GM19035 (cell line): Measurements from ENCODE around the gene ARSD.
"Not testable (repeated sequence)": the region's sequence is repeated elsewhere in the genome, so short reads cannot be mapped to it uniquely, and the experiment has no call there.

Experiments
- ATAC-seq: cut with Tn5 transposase; IDR thresholded peaks from one replicate; pipeline ENCODE4 v1.9.1; 2021; ENCODE audit not compliant: unreplicated experiment

Gene ARSD

DNA sequence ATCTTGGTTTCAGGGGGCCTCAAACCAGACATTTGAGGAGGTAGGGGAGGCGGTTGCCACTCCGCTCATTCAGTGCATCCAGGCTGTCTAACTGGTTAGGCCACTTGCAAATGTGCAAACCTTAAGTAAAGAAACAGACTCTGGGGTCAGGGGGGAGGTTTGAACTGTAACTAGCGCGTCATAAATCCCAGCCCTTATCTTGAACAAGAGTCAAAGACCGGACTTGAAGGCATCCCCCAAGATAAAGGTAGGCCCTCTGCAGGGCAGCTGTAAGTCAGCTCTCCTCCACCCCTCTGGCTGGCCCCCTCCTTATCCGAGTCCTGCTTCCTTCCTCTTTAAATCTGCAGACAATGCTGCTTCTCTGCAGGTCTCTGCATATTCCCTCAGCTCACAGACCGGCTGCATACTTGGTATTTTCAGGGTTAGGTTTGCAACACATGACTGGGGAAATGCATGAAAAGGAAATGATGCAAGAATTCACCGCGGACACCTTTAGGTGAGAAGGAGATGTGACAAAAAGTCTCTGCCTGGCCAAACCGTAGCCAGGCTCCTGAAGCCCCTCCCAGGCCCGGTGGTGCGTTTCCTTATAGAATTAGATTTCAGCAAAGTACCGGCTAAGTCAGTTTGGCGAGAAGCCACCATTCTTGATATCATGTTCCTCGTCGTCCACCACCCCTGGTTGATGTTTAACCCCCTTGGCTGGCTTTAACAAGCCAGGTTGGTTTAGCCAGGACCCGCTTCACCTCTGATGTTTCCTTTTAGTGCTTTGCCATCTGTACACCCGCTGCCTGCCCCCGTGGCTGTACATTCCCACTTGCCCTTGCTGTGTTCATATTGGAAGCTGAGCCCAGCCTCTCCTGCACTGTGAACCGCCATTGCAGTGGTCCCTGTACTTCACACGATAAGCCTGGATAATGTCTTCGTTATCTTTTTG, 31.2 kb downstream of the ARSD start:
- not testable (repeated sequence) for ATAC-seq

DNA sequence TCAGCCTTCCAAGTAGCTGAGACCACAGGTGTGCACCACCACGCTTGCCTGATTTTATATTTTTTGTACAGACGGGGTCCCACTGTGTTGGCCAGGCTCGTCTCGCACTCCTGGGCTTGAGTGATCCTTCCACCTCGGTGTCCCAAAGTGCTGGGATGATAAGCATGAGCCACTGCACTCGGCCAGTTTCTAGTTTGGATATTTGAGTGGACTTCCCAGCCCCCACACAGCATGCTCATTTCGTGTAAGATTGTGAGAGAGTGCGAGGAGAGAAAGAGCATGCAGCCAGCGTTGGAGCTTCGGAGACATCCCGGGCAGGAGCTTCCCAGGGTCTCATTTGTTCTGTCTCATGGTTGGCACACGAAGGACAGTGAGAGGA, 31.8 kb downstream of the ARSD start:
- no peak for ATAC-seq

DNA sequence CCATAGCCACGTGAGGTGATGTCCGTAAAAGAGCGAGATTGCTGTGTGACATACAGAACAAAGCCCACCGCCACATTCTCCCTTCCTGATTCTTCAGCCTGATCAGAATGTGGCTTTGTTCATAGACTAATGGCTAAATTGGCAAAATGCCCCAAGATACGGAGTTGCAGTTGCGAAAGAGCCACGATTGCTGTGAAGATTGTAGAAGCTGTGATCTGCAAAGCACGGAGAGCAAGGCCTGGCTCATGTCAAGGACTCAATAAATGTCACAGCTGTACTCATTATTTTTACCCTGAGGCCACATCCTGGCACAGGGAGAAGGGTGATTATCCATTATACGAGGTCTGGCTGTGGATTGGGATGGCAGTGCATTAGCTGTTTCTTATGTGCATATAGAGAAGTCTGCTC, 34.2 kb downstream of the ARSD start:
- ATAC-seq = no peak

DNA sequence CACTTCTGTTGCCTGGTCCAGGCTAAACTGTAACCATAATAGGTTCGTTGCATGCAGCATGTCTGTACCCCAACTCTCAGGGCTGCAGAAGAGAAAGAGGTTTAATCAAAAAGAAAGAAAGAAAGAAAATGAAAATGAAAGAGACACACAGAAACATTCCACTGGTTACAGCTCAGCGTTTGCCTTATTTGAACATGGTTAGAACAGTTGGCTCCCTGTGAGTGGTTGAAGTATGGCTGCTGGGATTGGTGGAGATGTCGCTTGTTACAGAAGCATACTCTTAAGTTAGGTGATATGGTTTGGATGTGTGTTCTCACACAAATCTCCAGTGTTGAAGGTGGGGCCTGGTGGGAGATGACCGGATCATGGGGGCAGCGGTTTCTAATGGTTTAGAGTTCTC, 36.3 kb downstream of the ARSD start:
- no peak for ATAC-seq

DNA sequence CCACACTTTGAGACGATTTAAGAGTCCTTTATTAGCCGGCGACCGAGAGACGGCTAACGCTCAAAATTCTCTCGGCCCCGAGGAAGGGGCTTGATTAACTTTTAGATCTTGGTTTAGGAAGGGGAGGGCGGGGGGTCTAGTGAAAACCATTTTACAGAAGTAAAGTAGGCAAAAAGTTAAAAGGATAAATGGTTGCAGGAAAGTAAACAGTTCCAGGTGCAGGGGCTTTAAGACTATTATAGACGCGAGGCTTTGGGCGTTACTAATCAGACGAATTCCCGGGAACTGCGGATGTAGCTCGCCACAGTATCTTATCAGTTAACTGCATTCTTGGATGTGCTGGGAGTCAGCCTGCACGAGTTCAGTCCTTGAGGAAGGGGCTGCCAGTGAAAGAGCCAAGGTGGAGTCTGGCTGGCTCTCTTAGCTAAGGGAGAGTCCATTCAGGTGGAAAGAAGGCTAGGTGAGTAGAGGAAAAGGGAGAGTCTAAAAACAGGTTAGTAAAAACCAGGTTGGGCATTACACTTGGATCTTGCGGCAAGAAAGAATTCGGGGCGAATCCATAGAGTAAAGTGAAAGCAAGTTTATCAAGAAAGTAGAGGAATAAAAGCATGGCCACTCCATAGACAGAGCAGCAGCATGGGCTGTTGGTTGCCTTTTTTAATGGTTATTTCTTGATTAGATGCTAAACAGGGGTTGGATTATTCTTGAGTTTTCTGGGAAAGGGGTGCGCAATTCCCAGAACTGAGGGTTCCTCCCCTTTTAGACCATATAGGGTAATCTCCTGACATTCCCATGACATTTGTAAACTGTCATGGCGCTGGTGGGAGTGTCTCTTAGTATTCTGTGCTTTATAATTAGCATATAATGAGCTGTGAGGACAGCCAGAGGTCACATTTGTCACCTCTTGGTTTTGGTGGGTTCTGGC, 38.3 kb downstream of the ARSD start:
- ATAC-seq = not testable (repeated sequence)

DNA sequence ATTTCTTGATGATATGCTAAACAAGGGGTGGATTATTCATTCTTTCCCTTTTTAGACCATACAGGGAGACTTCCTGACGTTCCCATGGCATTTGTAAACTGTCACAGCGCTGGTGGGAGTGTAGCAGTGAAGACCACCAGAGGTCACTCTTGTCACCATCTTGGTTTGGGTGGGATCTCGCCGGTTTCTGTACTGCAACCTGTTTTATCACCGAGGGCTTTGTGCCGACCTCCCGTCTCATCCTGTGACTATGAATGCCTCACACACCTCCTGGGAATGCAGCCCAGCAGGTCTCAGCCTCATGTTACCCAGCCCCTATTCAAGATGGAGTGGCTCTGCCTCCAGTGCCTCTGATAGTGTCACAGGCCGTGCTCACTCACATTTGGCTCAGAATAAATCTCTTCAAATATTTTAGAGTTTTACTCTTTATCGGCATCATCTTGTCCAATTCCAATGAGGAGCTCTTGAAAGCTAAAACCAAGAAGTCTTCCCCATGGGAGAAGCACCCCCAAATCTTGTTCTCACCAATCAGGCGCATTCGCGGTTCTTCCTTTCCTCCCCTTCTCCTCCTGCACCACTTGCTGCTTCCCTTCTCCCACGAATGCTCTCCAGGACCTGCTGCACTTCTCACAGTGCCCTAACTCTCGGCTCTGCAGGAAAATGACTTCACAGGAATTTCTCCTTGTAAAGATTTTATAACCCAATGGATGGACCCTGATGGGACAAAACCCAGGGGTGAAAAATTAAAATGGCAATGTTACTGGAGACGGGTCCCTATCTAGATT, 39.2 kb downstream of the ARSD start:
- not testable (repeated sequence) for ATAC-seq

DNA sequence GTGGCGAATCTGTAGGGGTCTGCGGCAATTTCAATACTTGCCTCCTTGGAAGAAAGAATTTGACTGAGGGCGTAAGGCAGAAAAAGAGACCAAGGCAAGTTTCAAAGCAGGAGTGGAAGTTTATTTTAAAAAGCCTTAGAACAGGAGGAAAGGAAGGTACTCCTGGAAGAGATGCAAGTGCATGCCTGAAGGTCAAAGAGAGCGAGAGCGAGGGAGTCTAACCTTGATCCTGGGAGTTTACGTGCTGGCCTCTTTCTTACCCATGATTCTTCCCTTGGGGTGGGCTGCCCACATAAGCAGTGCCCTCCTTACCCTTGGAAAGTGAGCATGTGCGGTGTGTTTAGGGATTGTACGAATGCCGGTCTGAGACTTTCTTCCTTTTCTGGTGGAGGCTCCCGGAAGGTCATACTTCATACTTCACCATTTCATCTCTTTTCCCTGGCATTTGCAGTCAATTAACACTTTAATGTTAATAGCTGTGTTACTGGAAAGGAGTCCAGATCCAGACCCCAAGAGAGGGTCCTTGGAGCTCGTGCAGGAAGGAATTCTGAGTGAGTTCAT, 40.0 kb downstream of the ARSD start:
- ATAC-seq = no peak

DNA sequence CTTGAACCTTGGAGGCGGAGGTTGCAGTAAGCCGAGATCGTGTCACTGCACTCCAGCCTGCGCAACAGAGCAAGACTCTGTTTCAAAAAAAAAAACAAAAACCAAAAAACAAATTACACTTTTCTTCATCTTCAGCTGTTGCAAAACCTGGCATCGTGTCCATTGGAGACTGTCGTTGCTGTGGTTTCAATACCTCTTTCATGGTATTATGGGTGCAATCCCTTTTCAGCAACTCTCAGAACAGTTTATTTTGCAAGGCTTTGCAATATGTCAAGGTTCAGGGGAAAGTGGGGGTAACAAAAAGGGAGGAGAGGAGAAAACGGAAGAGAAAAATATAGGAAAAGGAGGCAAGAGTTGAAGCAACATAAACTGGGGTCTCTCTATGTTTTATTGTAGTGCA, 40.8 kb downstream of the ARSD start:
- ATAC-seq = no peak

DNA sequence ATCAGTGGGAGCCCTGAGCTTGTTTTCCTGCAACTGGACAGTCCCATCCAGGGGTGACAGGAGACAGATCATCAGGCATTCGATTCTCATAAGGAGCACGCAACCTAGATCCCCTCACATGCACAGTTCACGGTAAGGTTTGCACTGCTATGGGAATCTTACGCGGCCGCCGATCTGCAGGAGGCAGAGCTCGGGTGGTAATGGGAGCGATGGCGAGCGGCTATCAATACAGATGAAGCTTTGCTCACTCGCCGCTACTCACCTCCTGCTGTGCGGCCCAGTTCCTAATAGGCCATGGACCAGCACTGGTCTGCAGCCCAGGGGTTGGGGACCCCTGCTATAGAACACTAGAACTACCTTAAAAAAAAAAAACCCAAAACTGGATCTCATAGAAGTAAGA, 45.4 kb downstream of the ARSD start:
- no peak for ATAC-seq

DNA sequence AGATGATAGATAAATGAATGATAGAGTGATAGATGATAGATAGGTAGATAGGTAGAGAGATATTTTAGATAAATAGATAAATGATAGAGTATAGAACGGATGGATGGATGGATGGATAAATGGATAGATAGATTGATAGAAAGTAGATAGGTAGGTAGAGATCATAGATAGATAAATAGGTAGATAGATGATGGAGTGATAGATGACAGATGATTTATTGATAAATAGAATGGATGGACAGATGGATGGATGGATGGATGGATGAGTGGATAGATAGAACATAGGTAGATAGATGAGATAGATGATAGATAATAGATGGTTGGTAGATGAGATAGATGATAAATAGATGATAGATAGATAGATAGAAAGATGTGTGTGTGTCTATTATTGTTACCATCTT, 49.5 kb downstream of the ARSD start:
- no peak for ATAC-seq

DNA sequence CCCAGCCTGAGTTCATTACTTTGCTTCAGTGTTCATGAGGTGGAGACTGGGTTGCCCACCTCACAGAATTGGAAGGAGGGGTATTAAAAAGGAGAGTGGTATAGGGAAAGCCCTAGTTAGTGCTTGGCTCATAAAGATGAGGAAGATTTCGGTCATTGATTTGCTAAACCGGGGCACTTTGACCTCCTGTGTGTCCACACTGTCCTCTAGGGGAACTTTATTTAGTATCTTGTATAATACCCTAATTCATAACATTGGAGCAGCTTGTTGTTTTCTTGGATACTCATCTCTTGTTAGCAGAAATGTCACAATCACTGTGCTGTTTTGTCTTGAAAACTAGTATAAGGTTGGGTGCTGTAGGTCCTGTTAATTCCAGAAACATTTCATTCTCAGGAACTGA, 50.6 kb downstream of the ARSD start:
- ATAC-seq = no peak

DNA sequence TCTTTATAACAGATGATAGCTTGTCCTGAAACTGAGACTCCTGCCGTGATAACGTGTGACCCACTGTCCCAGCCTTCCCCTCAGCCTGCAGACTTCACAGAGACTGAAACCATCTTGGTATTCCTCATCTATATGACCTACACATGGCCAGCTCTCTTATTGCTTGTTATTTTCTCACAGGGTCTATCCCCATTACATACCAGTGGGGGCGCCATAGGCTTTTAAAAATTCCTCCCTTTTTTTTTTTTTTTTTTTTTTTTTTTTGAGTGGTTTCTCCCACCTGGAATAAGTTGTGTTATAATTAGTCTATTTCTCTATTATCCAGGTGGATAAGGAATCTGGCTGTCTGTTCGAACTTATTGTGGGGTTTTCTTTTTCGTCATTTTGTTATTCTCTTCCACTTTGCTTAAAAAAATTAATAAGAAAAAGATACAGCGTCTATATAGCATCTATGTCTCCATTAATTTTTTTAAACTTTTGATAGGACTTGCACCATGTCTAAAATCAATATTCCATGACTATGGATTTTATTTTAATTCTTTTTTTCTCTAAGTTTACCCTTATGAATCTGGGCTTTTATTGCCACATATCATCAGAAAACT, 53.2 kb downstream of the ARSD start:
- ATAC-seq = no peak

DNA sequence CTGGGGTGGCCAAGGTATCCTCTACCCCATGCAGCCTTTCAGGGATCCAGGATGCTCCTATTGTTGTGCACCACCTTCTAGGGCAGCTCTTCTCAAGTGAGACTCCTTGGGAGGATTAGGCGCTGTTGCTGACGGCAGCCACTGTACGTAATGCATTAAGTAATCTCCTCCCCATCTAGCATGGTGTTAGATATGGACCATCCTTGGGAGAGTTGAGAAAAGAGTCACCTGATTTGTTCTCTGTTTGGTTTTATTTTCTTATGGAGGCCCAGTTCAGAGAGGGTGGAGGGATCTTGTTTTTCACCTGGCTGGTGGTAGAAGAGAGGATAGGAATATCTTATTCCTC, 54.0 kb downstream of the ARSD start:
- no peak for ATAC-seq

DNA sequence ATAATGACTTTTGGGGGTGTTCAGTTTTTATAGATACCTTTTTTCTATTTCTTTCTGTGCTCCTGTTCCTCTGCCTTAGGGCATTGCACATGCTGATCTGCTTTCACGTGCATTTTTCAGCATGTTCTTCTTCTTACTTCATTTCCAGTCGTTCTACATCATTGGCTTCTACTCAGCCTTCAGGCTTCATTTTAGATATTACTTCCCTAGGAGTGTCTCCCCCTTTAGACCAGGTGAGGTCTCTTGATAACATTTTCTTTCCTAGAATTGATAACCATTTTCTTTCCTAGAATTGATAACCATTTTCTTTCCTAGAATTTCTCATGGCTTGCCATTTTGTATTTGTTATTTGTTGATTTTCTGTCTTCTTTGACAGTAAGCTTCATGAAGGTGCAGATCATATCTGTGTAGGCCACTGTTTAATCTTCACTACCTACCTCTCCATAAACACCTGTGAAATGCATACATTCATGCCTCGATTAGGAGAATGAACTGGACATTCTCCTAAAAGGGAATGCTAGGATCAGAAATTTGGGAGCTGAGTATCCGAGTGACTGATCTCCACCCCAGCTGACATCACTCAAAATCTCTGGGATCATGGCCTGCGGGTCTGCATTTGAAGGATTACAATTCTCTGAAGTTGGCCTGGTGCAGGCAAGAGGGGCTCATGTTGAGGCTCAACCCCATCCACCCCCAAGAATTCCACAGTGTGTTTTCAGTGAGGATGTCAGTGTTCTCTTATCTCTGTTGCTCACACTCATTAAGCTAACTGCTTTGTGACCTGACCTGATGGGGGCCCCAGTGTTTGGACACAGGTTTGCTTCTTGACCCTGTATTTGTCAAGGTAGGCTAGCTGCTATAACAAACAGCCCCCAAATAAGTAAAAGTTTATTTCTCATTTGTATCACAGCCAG, 54.7 kb downstream of the ARSD start:
- no peak for ATAC-seq

DNA sequence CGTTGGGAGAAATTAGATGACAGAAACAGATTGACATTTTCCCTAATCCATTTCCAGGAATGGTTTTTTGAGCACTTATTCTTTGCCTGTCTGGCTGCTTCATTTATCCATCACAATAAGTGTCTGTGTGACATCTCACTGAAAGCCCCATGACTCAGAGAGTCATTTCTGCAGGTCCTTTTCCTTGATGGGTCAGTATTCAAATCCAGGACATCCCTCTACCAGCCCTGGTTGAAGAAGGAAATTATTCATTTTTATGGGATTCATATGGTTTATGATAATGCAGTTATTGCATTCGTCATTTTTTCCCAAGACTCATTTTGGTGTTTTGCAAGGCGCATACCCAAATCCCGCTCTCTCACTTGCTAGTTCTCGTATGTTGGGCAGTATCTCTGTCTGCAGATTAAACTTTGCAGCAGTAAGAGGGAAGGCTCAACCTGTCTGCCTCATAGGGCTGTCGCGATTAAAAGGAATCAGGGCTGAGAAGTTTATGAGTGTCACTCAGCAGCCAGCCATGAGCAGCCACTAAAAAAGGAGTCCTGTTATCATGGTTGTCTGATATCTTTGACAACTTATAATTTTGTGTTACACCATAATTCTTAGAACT, 56.4 kb downstream of the ARSD start:
- no peak for ATAC-seq

DNA sequence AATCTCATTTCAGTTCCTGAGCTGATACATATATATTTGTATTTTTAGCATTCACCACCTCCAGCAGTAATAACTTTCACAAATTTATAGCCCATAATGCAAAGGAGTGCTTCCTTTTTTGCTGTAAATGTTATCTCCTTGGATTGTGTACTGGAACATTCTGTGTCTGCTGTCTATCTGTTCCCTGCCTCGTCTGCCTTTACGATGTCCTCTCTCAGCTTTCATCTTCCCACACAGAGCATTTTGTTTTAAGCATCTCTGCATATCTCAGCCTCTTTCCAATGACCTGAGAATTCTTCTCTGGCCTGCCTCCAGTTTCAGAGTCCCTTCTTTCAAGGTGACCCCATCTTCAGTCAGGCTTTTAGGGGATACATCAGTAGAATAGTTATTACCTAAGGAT, 57.3 kb downstream of the ARSD start:
- ATAC-seq = no peak

DNA sequence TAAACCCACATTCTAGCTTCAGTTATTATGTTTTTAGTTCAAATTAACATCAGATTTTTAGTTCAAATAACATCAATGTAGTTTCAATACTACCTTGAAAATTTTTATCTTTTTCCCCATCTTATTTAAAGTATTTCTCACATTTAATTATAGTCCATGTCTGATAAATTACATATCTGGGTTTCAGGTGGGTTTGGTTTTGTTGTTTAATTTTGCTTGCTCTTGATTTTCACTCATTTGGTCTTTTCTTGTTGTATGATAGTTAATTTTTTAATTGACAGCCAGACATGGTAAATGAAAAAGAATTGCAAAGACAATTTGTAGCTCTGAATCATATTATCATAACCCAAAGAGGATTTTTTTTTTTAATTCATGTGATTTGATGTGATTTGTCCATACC, 58.5 kb downstream of the ARSD start:
- ATAC-seq = no peak

DNA sequence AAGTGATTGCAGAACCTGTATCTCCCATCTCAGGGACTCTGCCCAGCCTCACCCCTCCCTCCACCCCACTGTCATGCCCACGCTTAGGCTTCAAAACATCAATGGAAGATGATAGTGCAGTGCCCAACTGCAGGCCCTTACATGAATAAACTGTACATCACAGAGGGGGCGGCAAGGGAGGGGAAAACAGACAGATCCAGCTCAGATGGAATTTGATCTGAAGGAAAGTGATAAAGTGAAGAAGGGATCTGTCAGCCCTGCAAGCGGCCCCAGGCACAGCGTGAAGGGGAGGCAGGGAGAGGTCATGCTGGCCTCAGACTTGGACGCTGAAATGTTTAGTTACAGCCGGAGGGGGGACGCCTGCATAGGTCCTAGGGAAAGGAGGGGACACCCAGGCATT, 61.9 kb downstream of the ARSD start:
- ATAC-seq = no peak

DNA sequence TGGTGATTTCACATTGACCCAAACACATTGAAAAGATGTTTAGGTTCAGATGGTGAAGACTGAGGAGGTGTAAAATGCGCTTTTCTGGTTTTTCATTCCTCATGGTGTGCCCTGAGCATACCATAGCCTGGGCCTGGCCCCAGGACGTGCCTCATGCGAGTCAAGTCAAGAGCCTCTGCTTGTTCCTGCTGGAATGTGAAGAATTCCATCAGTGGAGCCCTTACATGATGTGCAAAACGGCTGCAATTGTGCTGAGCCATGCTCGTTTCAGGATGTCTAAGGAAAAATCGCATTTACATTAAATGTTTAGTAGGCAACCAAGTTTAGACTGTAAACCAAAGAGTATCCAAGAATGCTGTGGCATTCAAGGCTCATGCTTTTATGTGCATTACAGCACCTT, 65.5 kb downstream of the ARSD start:
- ATAC-seq = no peak
